OCI-M2 (cell line): ENCODE measurements around the gene ZYX.

ENCODE experiments used
- DNase-seq: peaks from one replicate; lab custom pipeline; 2025; ENCODE audit not compliant: unreplicated experiment; lab: John Stamatoyannopoulos, UW

ZYX gene

GRCh38 chr7:143362131-143363015 lies 18.8 kb upstream of the ZYX start, which contains the start of gene FAM131B:
Gene FAM131B, minus strand, starts transcription at chr7:143362713. Its CDS starts 110 bp downstream, at chr7:143362603.
- DNase-seq: no peak

- DNase-seq: no peak
These were observed 17.9 kb upstream of the ZYX start for GRCh38 chr7:143363016-143363937.

GRCh38 chr7:143367972-143368371 lies 13.2 kb upstream of the ZYX start:
- DNase-seq: no peak

GRCh38 chr7:143368387-143368786 lies 12.8 kb upstream of the ZYX start:
- no peak for DNase-seq

- DNase-seq: no peak
These were observed 11.2 kb upstream of the ZYX start for GRCh38 chr7:143369678-143370651.

- DNase-seq: no peak
These were observed 9.1 kb upstream of the ZYX start for GRCh38 chr7:143372070-143372469.

- no peak for DNase-seq
These were observed 7.8 kb upstream of the ZYX start for GRCh38 chr7:143373255-143373794.

- no peak for DNase-seq
These were observed 6.6 kb upstream of the ZYX start for GRCh38 chr7:143374561-143374960.

- DNase-seq: no peak
These were observed 5.7 kb upstream of the ZYX start for GRCh38 chr7:143375298-143376034.

GRCh38 chr7:143376396-143376795 lies 4.7 kb upstream of the ZYX start:
- DNase-seq: no peak

- DNase-seq: no peak
These were observed 1.4 kb upstream of the ZYX start for GRCh38 chr7:143379611-143380259.

GRCh38 chr7:143380260-143380645 lies 892 bp upstream of the ZYX start:
- peak; percentile 81 for DNase-seq

GRCh38 chr7:143381427-143382125 lies 431 bp downstream of the ZYX start:
- no peak for DNase-seq

- DNase-seq: no peak
These were observed 1.1 kb downstream of the ZYX start for GRCh38 chr7:143382126-143382790.

- DNase-seq: no peak
These were observed 1.9 kb downstream of the ZYX start for GRCh38 chr7:143382791-143383641.

- no peak for DNase-seq
These were observed 2.5 kb downstream of the ZYX start for GRCh38 chr7:143383642-143383957.

- no peak for DNase-seq
These were observed 3.0 kb downstream of the ZYX start for GRCh38 chr7:143384148-143384547.
